Subcutaneous preadipocyte (primary cell): ENCODE data around the gene SESTD1. TPM values are rescaled to one million over a fixed set of nuclear protein-coding genes. Genes with fewer than 3 reads are reported as not detected.

Experiments used
- total RNA-seq: library from RNA; depleted of rRNA; stranded (reverse); fragments of >200 nt; gene quantifications from 2 replicates; pipeline ENCODE4 v1.2.3, GENCODE V29; 2012

Gene SESTD1, protein sequence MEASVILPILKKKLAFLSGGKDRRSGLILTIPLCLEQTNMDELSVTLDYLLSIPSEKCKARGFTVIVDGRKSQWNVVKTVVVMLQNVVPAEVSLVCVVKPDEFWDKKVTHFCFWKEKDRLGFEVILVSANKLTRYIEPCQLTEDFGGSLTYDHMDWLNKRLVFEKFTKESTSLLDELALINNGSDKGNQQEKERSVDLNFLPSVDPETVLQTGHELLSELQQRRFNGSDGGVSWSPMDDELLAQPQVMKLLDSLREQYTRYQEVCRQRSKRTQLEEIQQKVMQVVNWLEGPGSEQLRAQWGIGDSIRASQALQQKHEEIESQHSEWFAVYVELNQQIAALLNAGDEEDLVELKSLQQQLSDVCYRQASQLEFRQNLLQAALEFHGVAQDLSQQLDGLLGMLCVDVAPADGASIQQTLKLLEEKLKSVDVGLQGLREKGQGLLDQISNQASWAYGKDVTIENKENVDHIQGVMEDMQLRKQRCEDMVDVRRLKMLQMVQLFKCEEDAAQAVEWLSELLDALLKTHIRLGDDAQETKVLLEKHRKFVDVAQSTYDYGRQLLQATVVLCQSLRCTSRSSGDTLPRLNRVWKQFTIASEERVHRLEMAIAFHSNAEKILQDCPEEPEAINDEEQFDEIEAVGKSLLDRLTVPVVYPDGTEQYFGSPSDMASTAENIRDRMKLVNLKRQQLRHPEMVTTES
- total RNA-seq: 30.1 and 33.4 TPM in 2 replicates

GRCh38 chr2:179264368-179265081, at the start of gene SESTD1:
SESTD1 (minus strand) TSS chr2:179264832; CDS start chr2:179191841, 72,991 bp downstream.

Other genes with a start within 250 kb of the SESTD1 start
- under 0.01 TPM in 1 of 2 replicates, not detected in the other for gene CCDC141, start 214.7 kb downstream of the SESTD1 start, total RNA-seq